Activated CD4-positive, alpha-beta T cell treated with anti-CD3 and anti-CD28 coated beads, Interleukin-2, amount 10 ng/mL, durations not matched to agents 24 days and 14 days (primary cell): ENCODE results near the gene SOX3. TPM values are rescaled to one million over a fixed set of nuclear protein-coding genes. Genes with fewer than 3 reads are reported as not detected.

Experiments
- DNase-seq: peaks from one replicate; pipeline ENCODE4 v3.0.0; 2022
- H3K27ac Mint-ChIP-seq: one replicate; pipeline ENCODE4 v1.8.0; 2022; ENCODE audit warnings: mild to moderate bottlenecking, mixed read lengths
- H3K27me3 Mint-ChIP-seq: one replicate; pipeline ENCODE4 v1.8.0; 2022; ENCODE audit warnings: mixed read lengths
- H3K36me3 Mint-ChIP-seq: one replicate; pipeline ENCODE4 v1.8.0; 2022; ENCODE audit warnings: low read depth, mild to moderate bottlenecking, mixed read lengths
- H3K4me1 Mint-ChIP-seq: one replicate; pipeline ENCODE4 v1.8.0; 2021; ENCODE audit warnings: mixed read lengths
- H3K4me3 Mint-ChIP-seq: one replicate; pipeline ENCODE4 v1.8.0; 2022; ENCODE audit warnings: mild to moderate bottlenecking, moderate library complexity, mixed read lengths
- H3K9me3 Mint-ChIP-seq: one replicate; pipeline ENCODE4 v1.8.0; 2021; ENCODE audit warnings: mixed read lengths
- intact Hi-C: fragments of 100-400 bp; cut with micrococcal nuclease; formaldehyde crosslinking; loops from one replicate; pipeline ENCODE4 v1.15.1; 2023
- total RNA-seq: library from RNA; stranded (reverse); gene quantifications from 2 replicates; pipeline ENCODE4 v1.2.3, GENCODE V29; 2022

Gene SOX3
- not detected in 2 replicates for total RNA-seq

DNA sequence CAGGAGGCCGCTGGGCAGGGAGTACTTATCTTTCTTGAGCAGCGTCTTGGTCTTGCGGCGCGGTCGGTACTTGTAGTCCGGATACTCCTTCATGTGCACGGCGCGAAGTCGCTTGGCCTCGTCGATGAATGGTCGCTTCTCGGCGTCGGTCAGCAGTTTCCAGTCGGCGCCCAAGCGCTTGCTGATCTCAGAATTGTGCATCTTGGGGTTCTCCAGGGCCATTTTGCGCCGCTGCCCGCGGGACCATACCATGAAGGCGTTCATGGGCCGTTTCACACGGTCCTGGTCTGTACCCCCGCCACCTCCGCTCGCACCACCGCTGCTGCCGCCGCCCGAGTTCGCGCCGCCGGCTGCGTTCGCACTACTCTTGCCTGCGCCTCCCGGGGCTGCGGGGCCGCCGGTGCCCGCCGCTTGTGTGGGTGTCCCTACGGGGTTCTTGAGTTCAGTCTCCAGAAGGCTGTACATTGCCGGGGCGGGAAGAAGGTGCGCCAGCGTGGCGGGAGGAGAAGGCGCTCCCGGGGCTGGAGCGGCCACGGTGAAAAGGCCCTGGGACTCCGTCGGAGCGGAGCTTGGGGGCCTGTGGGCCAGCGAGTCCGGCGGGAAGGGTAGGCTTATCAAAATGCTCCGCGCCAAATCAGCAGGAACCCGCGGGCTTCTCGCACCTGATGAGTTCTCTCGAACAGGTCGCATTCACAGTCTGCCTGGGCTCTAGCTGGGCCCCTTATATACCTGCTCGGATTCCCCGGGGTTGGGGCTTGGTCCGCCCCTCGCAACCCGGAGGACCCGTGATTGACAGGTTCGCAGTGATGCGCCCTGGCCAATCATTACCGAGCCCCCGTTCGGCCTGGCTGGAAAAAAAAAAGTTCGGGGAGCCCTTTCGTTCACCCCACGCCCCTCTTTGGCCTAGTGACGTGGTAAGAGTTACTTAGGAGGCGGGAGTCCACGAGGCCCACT, at the start of gene SOX3:
TSS of gene SOX3 (minus strand) at position 699 of the 954 bp plus-strand sequence. CDS start at position 690, 9 bp downstream.
- no peaks in the 10 kb centered on the region for H3K4me1 Mint-ChIP-seq
- H3K27ac Mint-ChIP-seq = no peak within 1 kb of the TSS
- intact Hi-C loops = loop anchor here (10.0 kb wide), 1 partner anchor 1300 kb away; no protein-coding TSS in a partner anchor
- DNase-seq = no peak
- H3K27me3 Mint-ChIP-seq = peaks cover 52% of the 10 kb centered on the region
- H3K9me3 Mint-ChIP-seq = no peaks in the 10 kb centered on the region
- H3K36me3 Mint-ChIP-seq = no peaks in the 10 kb centered on the region
- no peak within 1 kb of the TSS for H3K4me3 Mint-ChIP-seq

DNA sequence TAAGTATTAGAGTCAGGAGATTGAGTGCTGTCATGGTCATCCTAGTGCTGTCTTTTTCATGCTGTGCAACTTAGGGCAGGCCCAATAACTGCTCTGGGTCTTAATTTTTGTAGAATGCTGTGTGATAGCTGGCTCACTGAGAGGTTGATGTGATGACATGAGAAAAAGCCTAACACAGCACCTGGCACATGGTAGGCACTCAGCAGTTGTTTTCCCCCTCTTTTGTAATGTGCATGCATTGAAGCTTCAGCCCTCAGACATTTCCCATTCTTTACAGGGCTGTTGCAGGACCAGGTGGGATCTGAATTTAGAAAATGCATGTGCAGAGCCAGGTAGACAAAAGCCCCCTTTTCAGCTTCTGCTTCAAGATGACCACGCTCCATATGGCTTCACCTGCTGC, 44.1 kb upstream of the SOX3 start:
- intact Hi-C loops = no loop called here
- Mint-ChIP-seq H3K27ac (no peak overlapping the region), H3K4me1 (no peaks in the 10 kb centered on the region), H3K27me3 (no peaks in the 10 kb centered on the region), H3K4me3 (no peak overlapping the region), H3K36me3 (no peaks in the 10 kb centered on the region), H3K9me3 (no peaks in the 10 kb centered on the region)
- no peak for DNase-seq

DNA sequence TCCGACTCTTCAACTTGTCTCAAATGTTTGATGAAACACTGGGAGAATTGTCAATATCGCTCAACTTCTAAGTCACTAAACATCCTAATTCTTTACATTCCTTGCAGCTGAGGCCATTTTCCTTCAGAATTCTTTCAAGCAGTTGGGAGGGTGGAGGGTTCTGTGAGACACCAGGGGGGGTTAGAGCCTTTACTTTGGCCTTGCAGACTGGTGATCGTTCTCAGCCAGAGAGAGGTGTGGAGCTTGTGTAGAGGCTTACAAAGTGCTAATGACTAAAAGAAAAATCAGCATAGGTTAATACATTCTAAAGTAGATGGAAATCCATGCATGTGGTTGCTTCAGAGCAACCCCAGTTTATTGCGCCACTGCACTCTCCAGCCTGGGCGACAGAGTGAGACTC, 21.3 kb upstream of the SOX3 start:
- Mint-ChIP-seq H3K27me3 (no peaks in the 10 kb centered on the region), H3K4me1 (no peaks in the 10 kb centered on the region), H3K36me3 (no peaks in the 10 kb centered on the region), H3K27ac (no peak overlapping the region), H3K4me3 (no peak overlapping the region), H3K9me3 (no peaks in the 10 kb centered on the region)
- intact Hi-C loops = no loop called here
- DNase-seq = no peak

DNA sequence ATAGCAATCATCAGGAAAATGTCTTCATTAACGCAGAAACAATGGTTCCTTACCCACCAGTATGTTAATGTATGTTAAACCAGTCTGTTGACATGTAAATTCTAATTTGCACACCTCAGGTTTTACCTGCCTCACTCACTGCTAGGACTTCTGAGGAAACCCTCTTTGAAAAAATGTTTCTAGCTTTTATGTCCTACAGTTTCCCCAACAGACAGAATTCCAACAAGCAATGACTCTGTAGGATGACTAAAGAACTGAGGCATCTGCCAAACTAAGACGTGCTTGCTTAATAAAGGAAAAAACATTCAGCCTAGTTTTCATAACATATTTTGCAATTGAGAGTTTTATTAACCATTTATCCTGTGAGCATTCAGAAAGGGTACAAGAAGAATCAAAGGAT, 20.6 kb upstream of the SOX3 start:
- intact Hi-C loops = no loop called here
- Mint-ChIP-seq H3K36me3 (no peaks in the 10 kb centered on the region), H3K4me1 (no peaks in the 10 kb centered on the region), H3K4me3 (no peak overlapping the region), H3K27me3 (no peaks in the 10 kb centered on the region), H3K27ac (no peak overlapping the region), H3K9me3 (no peaks in the 10 kb centered on the region)
- no peak for DNase-seq

DNA sequence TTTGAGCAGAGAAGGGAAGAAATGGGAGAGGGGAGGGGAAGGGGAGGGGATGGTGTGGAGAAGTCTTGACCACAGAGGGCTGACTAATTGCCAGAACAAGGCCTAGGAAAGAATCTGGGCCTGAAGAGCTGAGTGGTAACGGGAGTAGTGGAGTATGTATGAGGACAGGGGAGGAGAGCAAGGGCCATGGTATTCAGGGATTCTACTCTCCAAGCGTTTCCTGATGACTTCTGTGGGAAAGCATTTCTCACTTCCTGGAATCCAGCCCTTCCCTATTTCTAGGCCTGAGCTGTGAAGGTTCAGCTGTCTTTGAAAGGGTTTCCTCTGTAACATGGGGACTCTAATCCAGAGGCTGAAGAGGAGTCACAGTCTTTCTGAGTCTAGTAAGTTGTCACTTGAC, 19.7 kb upstream of the SOX3 start:
- Mint-ChIP-seq H3K4me3 (no peak overlapping the region), H3K36me3 (no peaks in the 10 kb centered on the region), H3K4me1 (no peaks in the 10 kb centered on the region), H3K27ac (no peak overlapping the region), H3K27me3 (no peaks in the 10 kb centered on the region), H3K9me3 (no peaks in the 10 kb centered on the region)
- DNase-seq = no peak
- intact Hi-C loops = no loop called here

DNA sequence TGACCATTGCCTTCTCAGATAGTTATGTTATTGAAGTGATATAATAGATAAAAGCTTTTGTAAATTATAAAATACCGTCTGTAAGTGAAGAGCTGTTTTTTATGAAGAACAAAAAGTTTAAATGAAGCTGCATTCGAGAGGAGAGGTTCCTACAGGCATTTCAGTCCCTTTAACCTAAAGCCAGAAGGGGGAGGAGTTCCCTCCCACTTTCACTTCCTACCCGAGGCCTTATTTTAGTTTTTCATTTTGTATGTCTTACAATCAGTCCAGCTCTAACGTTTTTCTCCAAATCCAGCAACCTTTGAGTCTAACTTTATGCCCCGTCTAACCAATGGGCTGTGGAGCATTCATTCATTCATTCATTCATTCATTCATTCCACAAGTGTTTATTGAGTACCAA, 16.5 kb upstream of the SOX3 start:
- intact Hi-C loops = no loop called here
- no peak overlapping the region for H3K27ac Mint-ChIP-seq

DNA sequence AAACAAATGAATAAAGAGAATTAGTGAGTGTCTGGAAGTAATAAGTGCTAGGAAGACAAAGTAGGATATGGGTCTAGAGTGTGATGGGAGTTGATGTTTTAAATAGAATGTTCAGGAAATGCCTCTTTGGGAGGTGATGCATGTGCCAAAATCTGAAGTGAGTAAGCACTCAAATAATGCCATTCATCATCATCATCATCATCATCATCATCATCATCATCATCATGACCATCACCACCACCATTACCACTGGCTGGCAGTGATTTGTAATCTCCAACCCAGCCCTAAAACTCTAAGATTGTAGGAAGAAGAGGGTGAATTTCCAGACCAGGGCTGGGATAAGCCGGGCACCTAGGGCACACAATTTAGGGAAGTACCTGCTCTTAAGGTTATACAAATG, 9.7 kb upstream of the SOX3 start:
- Mint-ChIP-seq H3K36me3 (no peaks in the 10 kb centered on the region), H3K4me1 (no peaks in the 10 kb centered on the region), H3K27ac (no peak overlapping the region), H3K4me3 (no peak overlapping the region), H3K27me3 (peaks cover 12% of the 10 kb centered on the region), H3K9me3 (no peaks in the 10 kb centered on the region)
- intact Hi-C loops = no loop called here
- no peak for DNase-seq

More for the DNA sequence above, 16.5 kb upstream of the SOX3 start:
- Mint-ChIP-seq H3K36me3 (no peaks in the 10 kb centered on the region), H3K9me3 (no peaks in the 10 kb centered on the region), H3K4me3 (no peak overlapping the region), H3K27me3 (no peaks in the 10 kb centered on the region), H3K4me1 (no peaks in the 10 kb centered on the region)
- DNase-seq = no peak

DNA sequence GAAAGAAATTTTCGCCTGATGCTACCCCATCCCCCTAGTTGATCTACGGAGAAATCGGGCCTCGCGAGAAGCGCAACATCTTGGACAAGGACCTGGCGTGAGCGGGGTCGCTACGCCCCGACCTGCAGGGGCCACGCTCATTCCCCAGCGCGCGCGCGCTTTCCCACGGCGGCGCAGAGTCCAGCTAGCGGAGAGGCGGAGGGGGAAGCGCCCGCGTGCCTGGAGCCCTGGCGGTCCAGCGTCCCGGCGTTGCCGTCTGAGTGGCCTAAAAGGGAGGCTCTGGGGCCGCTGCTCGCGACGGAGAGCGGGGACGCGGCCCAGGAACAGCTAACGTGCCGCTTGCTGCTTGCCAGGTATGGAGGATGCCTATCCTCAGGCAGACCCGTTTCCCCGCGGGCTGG, 6.0 kb upstream of the SOX3 start:
- Mint-ChIP-seq H3K4me1 (no peaks in the 10 kb centered on the region), H3K27me3 (peaks cover 36% of the 10 kb centered on the region), H3K36me3 (no peaks in the 10 kb centered on the region), H3K4me3 (no peak overlapping the region), H3K27ac (no peak overlapping the region), H3K9me3 (no peaks in the 10 kb centered on the region)
- no peak for DNase-seq
- intact Hi-C loops = no loop called here

DNA sequence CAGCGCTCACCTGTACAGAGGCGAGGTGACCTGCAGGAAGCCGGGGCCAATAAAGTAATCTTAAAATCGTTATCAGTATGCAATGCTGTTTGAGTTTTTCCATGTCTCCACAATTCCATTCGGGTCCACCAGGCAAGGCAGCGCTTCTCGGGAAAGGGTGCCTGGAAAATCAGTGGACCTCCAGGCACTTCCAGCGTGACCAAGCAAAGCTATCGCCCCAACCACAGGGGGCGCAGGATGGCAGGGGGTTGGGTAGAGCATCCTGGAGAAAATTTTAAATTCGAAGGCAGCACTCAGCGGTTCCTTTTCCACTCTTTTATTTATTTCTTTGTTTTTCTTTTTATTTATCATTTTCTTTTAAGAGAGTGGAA, 5.4 kb upstream of the SOX3 start:
- Mint-ChIP-seq H3K4me1 (no peaks in the 10 kb centered on the region), H3K27me3 (peaks cover 38% of the 10 kb centered on the region), H3K9me3 (no peaks in the 10 kb centered on the region), H3K4me3 (no peak overlapping the region), H3K36me3 (no peaks in the 10 kb centered on the region), H3K27ac (no peak overlapping the region)
- DNase-seq = no peak
- intact Hi-C loops = no loop called here

DNA sequence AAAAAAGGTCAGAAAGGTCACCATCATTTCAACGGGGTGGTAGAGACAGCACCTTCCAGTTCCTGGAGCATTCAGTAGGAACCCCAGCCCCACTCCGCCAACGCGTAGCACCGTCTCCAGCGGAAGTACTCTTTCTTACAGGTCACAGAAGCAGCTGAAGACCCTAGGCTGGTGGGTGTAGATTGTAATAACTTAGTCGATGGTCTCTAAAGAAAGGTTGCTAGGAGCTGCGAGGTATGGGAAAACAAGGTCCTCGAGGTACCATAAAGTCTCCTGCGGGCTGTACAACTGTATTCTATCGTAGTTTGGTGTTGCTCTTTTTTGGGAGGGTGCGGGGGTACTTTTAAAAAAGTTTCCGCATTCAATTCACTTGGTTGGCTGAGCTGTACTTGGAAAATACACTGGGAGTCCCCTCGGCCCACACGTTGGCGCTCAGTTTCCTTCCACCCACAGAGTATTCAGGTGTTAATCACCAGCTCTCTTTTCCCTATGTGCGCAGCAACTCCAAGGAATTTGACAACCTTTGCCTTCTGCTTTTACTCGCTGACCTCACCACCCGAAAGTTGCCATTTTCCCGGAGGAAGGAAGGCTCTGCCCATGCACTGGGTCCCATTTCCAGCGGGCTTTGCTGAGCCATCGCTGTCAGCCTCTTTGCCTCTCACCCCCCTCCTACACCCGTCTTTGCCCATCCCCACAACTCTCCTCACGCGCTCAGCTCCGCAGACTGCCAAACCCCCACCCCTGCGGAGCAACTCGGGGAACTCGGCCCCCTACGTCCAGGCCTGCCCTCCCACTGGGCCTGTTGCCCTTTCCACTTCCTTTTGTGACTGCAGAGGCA, 4.8 kb upstream of the SOX3 start:
- no peaks in the 10 kb centered on the region for H3K9me3 Mint-ChIP-seq
- H3K4me1 Mint-ChIP-seq = no peaks in the 10 kb centered on the region
- peaks cover 38% of the 10 kb centered on the region for H3K27me3 Mint-ChIP-seq
- intact Hi-C loops = loop anchor here (10.0 kb wide), 1 partner anchor 1305 kb away; no protein-coding TSS in a partner anchor
- no peak for DNase-seq
- H3K36me3 Mint-ChIP-seq = no peaks in the 10 kb centered on the region
- H3K27ac Mint-ChIP-seq = no peak overlapping the region
- no peak overlapping the region for H3K4me3 Mint-ChIP-seq

DNA sequence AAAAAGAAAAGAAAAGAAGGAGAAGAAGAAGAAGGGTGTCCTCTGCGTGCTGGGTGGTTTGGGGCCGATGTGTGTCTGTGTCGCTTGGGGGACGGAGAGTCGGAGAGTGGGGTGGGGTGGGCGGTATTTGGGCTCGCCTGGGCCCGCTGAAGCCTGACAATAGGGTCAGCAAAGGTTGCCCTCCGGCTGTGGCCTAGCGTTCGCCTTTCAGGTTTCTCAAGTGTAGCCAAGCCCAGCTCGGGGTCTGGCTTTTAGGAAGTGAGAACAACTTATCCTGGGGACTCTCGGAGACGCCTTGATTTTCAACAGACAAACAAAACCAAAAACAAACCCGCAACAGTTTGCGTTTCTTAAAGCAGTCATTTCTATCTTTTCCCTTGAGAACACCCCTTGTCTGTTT, 4.1 kb upstream of the SOX3 start:
- no peaks in the 10 kb centered on the region for H3K9me3 Mint-ChIP-seq
- H3K4me3 Mint-ChIP-seq = no peak overlapping the region
- no peaks in the 10 kb centered on the region for H3K4me1 Mint-ChIP-seq
- no peak for DNase-seq
- no peak overlapping the region for H3K27ac Mint-ChIP-seq
- intact Hi-C loops = loop anchor here (10.0 kb wide), 1 partner anchor 1304 kb away; no protein-coding TSS in a partner anchor
- H3K36me3 Mint-ChIP-seq = no peaks in the 10 kb centered on the region
- peaks cover 38% of the 10 kb centered on the region for H3K27me3 Mint-ChIP-seq

DNA sequence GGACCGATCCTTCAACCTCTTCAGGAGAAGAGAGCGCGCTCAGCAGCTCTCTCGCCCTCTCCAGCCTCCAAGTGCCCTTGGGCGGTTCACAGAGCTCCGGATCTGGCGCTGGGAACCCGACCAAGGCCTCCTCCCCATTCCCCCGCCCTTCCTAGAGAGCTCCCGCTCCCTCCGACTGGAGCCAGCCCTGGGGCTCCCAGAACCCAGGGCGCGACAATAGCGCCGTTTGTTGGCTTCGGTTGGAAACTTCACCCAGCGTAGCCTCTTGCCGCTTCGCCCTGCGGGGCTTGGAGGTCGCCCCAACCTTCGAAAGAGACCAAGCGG, 3.1 kb upstream of the SOX3 start:
- H3K9me3 Mint-ChIP-seq = no peaks in the 10 kb centered on the region
- no peak overlapping the region for H3K4me3 Mint-ChIP-seq
- no peak overlapping the region for H3K27ac Mint-ChIP-seq
- DNase-seq = no peak
- H3K4me1 Mint-ChIP-seq = no peaks in the 10 kb centered on the region
- intact Hi-C loops = loop anchor here (10.0 kb wide), 1 partner anchor 1303 kb away; no protein-coding TSS in a partner anchor
- H3K36me3 Mint-ChIP-seq = no peaks in the 10 kb centered on the region
- H3K27me3 Mint-ChIP-seq = peaks cover 43% of the 10 kb centered on the region

DNA sequence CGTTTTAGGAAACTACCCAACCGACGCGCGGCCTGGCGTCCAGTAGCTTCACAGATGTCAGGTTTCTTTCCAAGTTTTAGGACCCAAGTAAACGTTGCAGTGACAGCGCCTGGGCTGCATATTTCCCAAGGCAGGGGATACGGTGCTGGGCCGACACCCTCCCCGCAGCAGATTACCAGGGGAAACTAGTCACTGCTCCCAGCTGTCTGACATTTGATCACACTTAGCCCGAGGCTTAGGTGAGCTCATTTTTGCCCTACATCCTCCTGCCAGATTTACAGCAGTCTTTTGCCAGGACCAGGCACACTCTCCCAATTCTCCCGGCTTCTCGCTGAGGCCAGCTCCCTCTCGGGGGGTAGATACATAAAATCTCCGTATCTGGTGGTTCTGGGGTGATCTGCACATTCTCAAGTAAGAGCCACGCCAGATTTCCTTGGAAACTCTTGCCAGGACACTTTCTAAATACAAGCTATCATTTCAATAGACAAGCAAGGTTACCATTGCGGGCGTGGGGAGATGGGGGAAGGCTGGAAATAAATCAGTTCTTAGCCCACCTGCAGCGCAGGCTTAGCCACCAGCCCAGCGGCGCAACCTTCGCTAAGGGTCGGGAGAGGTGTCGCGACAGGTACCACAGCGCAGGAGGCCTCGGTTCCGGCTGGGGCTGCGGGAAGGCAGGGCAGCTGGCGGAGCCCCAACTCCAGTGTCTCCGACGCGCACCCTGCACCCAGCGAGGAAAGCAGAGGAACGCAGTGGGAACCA, 2.5 kb upstream of the SOX3 start:
- Mint-ChIP-seq H3K36me3 (no peaks in the 10 kb centered on the region), H3K4me3 (no peak overlapping the region), H3K27me3 (peaks cover 47% of the 10 kb centered on the region), H3K4me1 (no peaks in the 10 kb centered on the region), H3K27ac (no peak overlapping the region), H3K9me3 (no peaks in the 10 kb centered on the region)
- intact Hi-C loops = loop anchor here (10.0 kb wide), 1 partner anchor 1303 kb away; no protein-coding TSS in a partner anchor
- no peak for DNase-seq
